VCaP (cell line): ENCODE results near the gene CXCL3.

Source experiments
- H3K27ac ChIP-seq: fragments of 450-650 bp; 2 replicates; pipeline ENCODE4 v1.5.1; 2017
- TF ChIP-seq, protein P1 (sequence below): fragments of 450-650 bp; conservative IDR thresholded peaks from 2 replicates; pipeline ENCODE4 v1.5.1; 2017; ENCODE audit warnings: mild to moderate bottlenecking, moderate library complexity

CXCL3 gene

DNA sequence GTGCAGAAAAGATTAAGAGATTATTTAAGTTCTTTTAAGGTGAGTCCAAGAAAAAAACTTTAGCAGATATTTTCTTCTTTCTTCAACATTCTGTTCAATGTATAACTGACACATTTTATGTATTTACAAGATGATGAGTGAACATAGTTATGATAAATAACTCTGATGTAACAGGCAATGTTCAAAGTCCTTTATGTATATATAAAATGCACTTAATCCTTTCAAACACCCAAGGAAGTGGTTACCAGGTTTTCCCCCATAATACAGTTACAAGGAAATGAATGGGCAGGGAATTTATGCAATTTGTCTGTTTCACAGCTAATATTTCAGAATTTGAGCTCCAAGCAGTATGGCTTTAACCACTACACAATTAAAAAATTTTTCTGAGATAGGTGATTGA, 8.2 kb downstream of the CXCL3 start:
- TF ChIP-seq, protein P1, sequence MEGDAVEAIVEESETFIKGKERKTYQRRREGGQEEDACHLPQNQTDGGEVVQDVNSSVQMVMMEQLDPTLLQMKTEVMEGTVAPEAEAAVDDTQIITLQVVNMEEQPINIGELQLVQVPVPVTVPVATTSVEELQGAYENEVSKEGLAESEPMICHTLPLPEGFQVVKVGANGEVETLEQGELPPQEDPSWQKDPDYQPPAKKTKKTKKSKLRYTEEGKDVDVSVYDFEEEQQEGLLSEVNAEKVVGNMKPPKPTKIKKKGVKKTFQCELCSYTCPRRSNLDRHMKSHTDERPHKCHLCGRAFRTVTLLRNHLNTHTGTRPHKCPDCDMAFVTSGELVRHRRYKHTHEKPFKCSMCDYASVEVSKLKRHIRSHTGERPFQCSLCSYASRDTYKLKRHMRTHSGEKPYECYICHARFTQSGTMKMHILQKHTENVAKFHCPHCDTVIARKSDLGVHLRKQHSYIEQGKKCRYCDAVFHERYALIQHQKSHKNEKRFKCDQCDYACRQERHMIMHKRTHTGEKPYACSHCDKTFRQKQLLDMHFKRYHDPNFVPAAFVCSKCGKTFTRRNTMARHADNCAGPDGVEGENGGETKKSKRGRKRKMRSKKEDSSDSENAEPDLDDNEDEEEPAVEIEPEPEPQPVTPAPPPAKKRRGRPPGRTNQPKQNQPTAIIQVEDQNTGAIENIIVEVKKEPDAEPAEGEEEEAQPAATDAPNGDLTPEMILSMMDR, result no peak

DNA sequence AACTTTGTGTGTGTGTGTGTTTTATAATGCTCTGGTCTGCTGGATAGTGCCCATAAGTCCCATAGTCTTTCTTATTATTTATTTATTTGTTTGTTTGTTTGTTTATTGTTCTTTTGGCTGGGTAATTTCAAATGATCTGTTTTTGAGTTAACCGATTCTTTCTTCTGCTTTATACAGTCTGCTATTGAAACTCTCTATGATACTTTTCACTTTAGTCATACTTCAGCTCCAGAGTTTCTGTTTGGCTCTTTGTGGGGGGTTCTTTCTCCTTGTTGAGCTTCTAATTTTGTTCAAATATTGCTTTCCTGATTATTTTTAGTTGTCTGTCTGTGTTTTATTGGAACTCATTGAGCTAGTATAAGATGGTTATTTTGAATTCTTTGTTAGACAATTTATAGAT, 10.0 kb downstream of the CXCL3 start:
- no peak overlapping the region for H3K27ac ChIP-seq
- TF ChIP-seq, protein P1, result no peak

More for the DNA sequence above, 8.2 kb downstream of the CXCL3 start:
- H3K27ac ChIP-seq, result no peak overlapping the region

DNA sequence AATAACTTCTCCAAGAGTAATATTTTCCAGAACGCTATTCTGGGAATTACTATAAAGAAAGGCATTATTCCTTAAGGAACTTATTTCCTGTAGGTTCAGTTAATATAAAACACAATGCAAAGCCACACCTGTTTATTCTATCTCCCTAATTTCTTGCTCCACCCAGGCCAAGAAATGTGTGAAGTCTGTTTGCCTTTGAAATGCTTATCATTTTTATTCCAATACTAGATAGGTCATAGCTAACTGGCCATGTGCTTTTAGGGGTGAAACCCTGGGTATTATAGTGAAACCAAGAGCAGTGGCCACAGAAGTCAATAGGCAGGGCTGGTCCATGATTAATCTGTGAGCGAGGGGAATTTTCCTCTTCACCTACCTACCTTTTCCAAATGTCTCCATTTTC, 14.8 kb downstream of the CXCL3 start:
- H3K27ac ChIP-seq, result no peak overlapping the region
- TF ChIP-seq, protein P1, result no peak

DNA sequence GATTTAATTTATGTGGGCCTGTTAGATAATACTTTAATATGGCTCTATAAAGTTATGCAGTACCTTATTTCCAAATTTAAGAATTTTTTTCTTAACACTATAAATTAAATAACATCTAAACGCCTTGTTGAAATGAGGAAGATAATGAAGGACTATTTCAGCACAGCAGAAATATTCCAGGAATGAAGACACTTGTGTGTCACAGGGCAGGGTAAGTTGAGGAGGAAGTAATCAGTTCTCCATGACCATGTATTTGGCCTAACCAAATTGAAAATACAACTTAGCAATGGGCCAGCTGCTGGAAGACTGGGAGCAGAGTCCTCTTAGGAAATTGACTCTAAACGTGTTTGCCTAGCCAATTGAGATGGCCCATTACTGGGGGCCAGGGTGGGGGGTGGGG, 16.9 kb downstream of the CXCL3 start:
- H3K27ac ChIP-seq, result no peak overlapping the region
- TF ChIP-seq, protein P1, result no peak

DNA sequence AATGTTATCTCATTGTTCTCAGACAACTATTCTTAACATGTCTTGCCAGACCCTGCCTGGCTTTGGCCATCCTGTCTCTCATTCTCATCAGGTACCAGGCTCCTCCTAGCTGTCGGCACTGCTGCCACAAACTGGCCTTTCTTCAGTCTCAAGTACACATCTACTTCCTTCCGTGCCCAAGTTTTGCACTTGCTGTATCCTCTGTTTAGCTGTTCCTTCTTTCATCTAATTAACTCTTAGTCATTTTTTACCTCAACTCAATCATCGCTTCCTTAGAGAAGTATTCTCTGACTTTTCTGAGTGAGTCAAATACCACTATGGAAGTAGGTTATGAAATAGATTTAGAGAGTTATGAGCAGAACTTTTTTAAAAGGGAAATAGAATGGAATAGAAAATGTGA, 19.7 kb downstream of the CXCL3 start:
- H3K27ac ChIP-seq, result no peak overlapping the region
- TF ChIP-seq, protein P1, result no peak

DNA sequence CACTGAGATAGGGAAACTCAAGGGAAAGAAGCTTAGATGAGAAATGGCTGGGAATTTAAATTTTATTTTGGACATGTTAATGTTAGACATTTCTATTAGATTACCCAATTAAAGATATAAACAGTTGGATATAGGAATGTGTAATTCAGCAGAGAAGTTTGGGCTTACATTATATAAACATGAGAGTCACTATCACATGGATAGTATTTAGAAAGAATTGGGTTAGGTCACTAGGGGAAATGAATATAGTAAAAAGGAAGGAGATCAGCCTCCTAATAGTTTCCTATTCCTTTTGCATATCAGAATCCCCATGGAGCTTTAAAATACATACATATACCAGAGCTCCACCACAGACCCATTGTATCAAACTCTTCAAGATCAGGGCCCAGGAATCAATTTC, 20.4 kb downstream of the CXCL3 start:
- TF ChIP-seq, protein P1, result no peak
- H3K27ac ChIP-seq, result no peak overlapping the region

DNA sequence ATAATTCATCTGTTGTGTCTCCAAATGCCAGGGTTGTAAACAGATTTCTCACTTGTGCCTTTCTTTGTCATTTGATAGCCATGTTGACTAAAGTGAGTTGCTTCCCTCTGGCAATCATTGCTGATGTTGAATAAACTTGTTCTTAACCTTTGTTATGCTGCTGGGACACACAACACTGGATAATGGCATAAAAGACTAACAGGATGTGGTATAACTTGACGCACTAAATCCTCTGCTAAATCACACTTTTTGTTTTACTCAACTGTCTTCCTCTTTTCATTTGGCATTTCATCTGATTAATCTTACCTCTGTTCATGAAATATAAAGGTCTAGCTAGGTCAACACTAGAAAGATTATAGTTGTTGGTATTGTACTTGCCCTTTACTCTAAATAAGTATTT, 22.4 kb downstream of the CXCL3 start:
- TF ChIP-seq, protein P1, result no peak
- no peak overlapping the region for H3K27ac ChIP-seq
